Measurements from ENCODE around the gene PCDH17. TPM values are rescaled to one million over a fixed set of nuclear protein-coding genes. Genes with fewer than 3 reads are reported as not detected.

The PCDH17 gene
- 2.6 and 7.1 TPM in 2 replicates for total RNA-seq

GRCh38 chr13:57631596-57632275 lies at the start of gene PCDH17:
Gene PCDH17 (plus strand): TSS chr13:57631744. CDS start chr13:57632547, 803 bp downstream.

Measured in endothelial cell of coronary artery (primary cell).